ENCODE results near the gene NUS1.
"Not testable (repeated sequence)": the region's sequence is repeated elsewhere in the genome, so short reads cannot be mapped to it uniquely, and the experiment has no call there.

NUS1 gene

GRCh38 chr6:117718895-117719294 is 43.6 kb downstream of the NUS1 start:
- DNase-seq = no peak

- not testable (repeated sequence) for DNase-seq
Observed at GRCh38 chr6:117721520-117721919, 46.3 kb downstream of the NUS1 start.

GRCh38 chr6:117728626-117729025 is 53.4 kb downstream of the NUS1 start:
- DNase-seq = no peak

GRCh38 chr6:117729613-117730012 is 54.3 kb downstream of the NUS1 start:
- DNase-seq = no peak

GRCh38 chr6:117733341-117733740 is 58.1 kb downstream of the NUS1 start:
- DNase-seq = no peak

GRCh38 chr6:117739869-117740268 is 64.6 kb downstream of the NUS1 start:
- no peak for DNase-seq

GRCh38 chr6:117740605-117741004 is 65.3 kb downstream of the NUS1 start:
- DNase-seq = no peak

DNA sequence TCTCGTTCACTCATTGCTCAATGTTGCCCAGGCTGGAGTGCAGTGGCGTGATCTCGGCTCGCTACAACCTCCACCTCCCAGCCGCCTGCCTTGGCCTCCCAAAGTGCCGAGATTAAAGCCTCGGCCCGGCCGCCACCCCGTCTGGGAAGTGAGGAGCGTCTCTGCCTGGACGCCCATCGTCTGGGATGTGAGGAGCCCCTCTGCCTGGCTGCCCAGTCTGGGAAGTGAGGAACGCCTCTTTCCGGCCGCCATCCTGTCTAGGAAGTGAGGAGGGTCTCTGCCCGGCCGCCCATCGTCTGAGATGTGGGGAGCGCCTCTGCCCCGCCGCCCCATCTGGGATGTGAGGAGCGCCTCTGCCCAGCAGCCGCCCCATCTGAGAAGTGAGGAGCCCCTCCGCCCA is 75.4 kb downstream of the NUS1 start:
- not testable (repeated sequence) for DNase-seq
